Lower leg skin (tissue), 3 donors: Measurements from ENCODE around the gene LRRC36.

Experiments used
- CTCF ChIP-seq, 3 donors: fragments of 450-650 bp; IDR thresholded peaks; one replicate each; pipeline ENCODE4 v1.5.1; 2016; ENCODE audit warnings: antibody characterized with exemption in 3 of 3, mild to moderate bottlenecking in 3 of 3, moderate library complexity in 2 of 3
- POLR2A ChIP-seq, 2 donors: fragments of 450-650 bp; IDR thresholded peaks; one replicate each; pipeline ENCODE4 v1.6.1; 2016 to 2017; ENCODE audit warnings: antibody characterized with exemption in 2 of 2, mild to moderate bottlenecking in 1 of 2, moderate library complexity in 1 of 2

GRCh38 chr16:67277294-67277998, 49.2 kb upstream of the LRRC36 start:
- TF ChIP-seq CTCF (IDR thresholded peaks at IDR 0.05) (no peak), POLR2A (IDR thresholded peaks at IDR 0.05) (no peak)
